Left colon (tissue), 2 donors: Measurements from ENCODE around the gene ADGRG4. TPM values are rescaled to one million over a fixed set of nuclear protein-coding genes. Genes with fewer than 3 reads are reported as not detected.
"Not testable (repeated sequence)": the region's sequence is repeated elsewhere in the genome, so short reads cannot be mapped to it uniquely, and the experiment has no call there.

Experiments used
- ATAC-seq: fragments of 200-7000 bp; cut with Tn5 transposase; one replicate; pipeline ENCODE4 v1.9.1; 2020; ENCODE audit warnings: mild to moderate bottlenecking, moderate library complexity
- DNase-seq, 2 donors: peaks; one replicate each; pipeline ENCODE4 v3.0.0-alpha.2; 2020
- intact Hi-C, 2 donors: fragments of 100-400 bp; cut with DNase I in 1 of 2; cut with micrococcal nuclease in 1 of 2; formaldehyde crosslinking; loops; one replicate each; pipeline versions ENCODE4 v1.11.2 to v1.14.0; 2022; cut with DNase I, micrococcal nuclease
- total RNA-seq, 2 donors: library from RNA; stranded (reverse); fragmentation: NEBNext Ultra II Directional; extraction: Animal tissue kit (Norgen Biotek cat#: 25700); gene quantifications; one replicate each; pipeline ENCODE4 v1.2.1, GENCODE V29; 2021
- donor health status: DM: no; HTN: no; CAD: no.
- donor health status: DM: yes; HTN: yes; CAD: no.

Gene ADGRG4
- total RNA-seq, 2 donors from 2014 or later, result 0.03 to 0.17 TPM

GRCh38 chrX:136369377-136369776 is 68.6 kb downstream of the ADGRG4 start:
- intact Hi-C loops, result no loop called here

DNA sequence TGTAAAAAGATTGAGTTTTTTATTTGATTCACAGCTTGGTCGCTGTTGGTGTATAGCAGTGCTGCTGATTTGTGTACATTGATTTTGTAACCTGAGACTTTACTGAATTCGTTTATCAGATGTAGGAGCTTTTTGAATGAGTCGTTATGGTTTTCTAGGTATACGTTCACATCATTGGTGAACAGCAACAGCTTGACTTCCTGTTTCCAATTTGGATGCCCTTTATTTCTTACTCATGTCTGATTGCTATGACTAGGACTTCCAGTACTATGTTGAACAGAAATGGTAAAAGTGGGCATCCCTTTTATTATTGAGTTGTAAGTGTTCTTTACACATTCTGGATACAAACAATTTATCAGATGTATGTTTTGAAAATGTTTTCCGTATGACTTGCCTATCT is 76.0 kb downstream of the ADGRG4 start:
- intact Hi-C loops, result no loop called here
- no peak for DNase-seq
- no peak for ATAC-seq

More at GRCh38 chrX:136369377-136369776, 68.6 kb downstream of the ADGRG4 start:
- no peak for ATAC-seq
- DNase-seq, result no peak

DNA sequence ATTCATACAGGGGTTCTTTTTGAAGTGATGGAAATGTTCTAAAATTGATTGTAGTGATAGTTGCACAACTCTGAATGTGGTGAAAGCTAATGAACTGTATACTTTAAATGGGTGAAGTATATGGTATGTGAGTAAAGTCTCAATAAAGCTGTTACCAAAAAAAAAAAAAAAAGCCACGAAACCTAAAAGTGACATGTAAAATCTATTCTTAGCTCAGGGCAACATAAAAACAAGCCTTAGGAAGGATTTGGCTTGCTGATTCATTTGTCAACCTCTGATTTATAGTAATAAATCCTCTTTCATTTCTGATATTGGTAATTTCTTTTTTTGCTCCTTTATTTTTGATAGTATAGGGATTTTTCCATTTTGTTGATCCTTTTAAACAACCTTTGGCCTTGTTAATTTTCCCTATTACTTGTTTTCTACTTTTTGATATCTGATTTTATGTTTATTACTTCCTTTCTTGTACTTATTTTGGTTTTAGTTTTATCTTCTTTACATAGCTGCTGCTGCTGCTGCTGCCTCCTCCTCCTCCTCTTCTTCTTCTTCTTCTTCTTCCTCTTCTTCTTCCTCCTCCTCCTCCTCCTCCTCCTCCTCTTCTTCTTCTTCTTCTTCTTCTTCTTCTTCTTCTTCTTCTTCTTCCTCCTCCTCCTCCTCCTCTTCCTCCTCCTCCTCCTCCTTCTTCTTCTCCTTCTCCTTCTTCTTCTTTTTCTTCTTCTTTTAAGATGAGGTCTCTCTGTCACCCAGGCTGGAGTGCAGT is 79.4 kb downstream of the ADGRG4 start:
- intact Hi-C loops, result no loop called here
- ATAC-seq (no peak), DNase-seq (no peak)

- DNase-seq (no peak), ATAC-seq (no peak)
- intact Hi-C loops, result no loop called here
Observed at GRCh38 chrX:136386173-136386572, 85.4 kb downstream of the ADGRG4 start.

DNA sequence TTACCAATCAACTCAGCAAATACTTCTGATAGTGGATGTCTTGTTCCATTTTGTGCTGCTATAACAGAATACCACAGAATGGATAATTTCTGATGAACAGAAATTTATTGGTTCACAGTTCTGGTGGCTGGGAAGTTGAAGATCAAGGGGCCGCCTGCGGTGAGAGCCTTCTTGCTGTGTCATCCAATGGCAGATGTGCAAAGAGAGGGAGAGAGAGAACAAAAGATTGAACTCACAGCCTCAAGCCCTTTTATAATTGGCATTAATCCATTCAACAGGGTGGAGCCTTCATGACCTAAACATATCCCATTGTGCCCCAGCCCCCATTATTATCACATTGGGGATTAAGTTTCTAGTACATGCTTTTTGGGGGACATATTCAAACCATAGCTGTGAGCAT is 86.1 kb downstream of the ADGRG4 start:
- DNase-seq, result no peak
- ATAC-seq, result no peak
- intact Hi-C loops, result no loop called here

- DNase-seq, result no peak
- ATAC-seq, result no peak
- intact Hi-C loops, result no loop called here
Observed at GRCh38 chrX:136387951-136388502, 87.3 kb downstream of the ADGRG4 start.

GRCh38 chrX:136390921-136391320 is 90.2 kb downstream of the ADGRG4 start:
- DNase-seq, result no peak
- ATAC-seq, result no peak
- intact Hi-C loops, result no loop called here

DNA sequence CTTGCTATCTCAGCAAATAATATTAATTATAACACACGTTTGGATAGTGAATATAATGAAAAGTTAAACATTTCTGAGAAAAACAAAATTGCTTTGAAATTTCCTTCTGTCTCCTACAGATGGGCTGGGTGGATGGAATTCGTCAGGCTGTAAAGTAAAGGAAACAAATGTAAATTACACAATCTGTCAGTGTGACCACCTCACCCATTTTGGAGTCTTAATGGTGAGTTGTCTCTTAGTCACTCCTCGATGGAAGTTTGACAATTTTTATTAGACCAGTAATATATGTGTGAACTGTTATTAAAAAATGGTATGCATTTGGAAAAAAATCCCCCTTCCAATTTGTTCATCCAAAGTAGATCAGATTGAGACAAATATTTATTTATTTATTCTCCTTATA is 94.5 kb downstream of the ADGRG4 start:
- intact Hi-C loops, result no loop called here
- ATAC-seq, result no peak
- no peak for DNase-seq

DNA sequence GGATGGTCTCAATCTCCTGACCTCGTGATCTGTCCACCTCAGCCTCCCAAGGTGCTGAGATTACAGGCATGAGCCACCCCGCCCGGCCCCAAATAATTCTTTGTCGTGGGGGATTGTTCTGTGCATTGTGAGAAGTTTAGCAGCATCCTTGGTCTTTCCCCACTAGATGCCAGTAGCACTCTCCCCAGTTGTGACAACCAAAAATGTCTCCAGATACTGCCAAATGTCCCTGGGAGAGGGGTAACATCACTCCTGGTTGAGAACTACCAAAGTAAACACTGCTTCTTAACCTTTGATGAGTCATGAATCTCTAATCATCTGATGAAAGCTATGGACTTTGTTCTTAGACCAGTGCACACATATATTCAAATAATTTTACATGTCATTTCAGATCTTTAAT is 96.2 kb downstream of the ADGRG4 start:
- no peak for DNase-seq
- intact Hi-C loops, result no loop called here
- ATAC-seq, result no peak

DNA sequence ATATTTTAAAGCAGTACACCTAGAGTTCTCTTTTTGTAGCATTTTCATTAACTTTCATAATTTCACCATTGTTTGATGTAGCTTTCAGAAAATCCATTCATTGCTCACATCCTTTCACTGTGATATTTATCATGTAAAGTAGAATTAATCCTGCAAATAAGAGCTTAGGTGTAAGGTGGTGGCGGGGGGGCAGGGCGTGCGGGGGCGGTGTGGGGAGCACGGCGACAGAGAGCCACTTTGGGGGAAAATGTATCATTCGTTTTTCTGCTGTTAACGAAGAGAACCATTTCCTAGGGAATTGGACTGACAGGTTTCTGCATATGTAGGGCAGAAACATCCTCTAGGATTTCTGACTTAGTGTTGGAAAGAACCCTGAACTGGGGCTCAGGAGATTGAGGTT is 104.4 kb downstream of the ADGRG4 start:
- no peak for ATAC-seq
- no peak for DNase-seq
- intact Hi-C loops, result no loop called here

DNA sequence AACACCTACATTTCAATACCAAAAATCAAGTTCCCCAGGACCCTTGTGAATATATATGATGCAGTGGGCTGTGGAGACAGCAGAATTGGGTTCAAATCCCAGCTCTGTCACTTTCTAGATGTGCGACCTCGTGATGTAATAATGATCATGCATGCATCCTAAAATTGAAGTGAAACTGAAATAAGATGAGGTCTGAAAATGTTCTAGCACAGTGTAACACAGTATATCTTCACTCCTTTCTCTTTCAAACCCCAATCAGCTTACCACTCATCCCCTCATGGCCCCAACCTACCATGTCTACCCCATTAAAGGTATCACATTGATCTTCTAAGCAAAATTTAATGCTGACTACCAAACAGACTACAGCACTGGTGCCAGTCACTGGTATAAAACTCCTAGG is 117.0 kb downstream of the ADGRG4 start:
- ATAC-seq (no peak), DNase-seq (no peak)
- intact Hi-C loops, result no loop called here

- intact Hi-C loops, result no loop called here
- ATAC-seq, result no peak
Observed at GRCh38 chrX:136421338-136421737, 120.6 kb downstream of the ADGRG4 start.

DNA sequence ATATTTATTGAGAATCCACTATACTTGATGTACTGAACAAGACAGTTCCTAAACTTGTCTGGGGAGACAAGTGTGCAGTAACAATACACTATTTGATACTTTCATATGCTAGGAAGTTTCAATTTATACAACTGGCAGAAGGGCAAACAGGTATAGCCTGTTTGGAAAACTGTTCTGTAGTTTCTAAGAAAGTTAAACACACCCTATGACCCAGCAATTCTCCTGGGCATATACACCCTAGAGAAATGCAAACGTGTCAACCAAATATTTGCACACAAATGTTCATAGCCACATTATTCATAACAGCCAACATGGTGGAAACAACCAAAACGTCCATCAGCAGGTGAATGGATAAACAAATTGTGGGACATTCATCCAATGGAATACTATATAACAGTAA is 123.0 kb downstream of the ADGRG4 start:
- intact Hi-C loops, result no loop called here
- no peak for DNase-seq
- ATAC-seq, result no peak

More at GRCh38 chrX:136421338-136421737, 120.6 kb downstream of the ADGRG4 start:
- DNase-seq, result no peak

GRCh38 chrX:136425996-136426395 is 125.2 kb downstream of the ADGRG4 start:
- ATAC-seq, result no peak
- no peak for DNase-seq
- intact Hi-C loops, result no loop called here

DNA sequence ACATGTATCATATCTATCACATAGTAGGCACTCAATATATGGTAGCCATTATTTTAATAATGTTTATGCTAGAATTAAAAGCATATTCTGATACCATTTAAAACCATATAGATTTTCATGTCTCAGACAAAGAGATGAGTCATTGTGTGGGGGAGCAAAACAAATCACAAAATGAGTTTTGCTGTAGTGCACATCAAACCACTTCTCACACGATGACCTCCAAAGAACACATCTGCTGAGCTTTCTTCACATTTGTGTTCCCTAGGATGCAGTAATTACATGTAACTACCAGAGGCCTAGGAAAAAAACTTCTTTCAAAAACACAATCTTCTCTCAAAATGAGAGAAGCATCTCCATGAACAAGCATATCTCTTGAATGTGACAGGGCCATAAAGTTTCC is 130.9 kb downstream of the ADGRG4 start:
- no peak for DNase-seq
- no peak for ATAC-seq
- intact Hi-C loops, result no loop called here

- ATAC-seq (no peak), DNase-seq (no peak)
- intact Hi-C loops, result no loop called here
Observed at GRCh38 chrX:136437774-136438173, 137.0 kb downstream of the ADGRG4 start.

DNA sequence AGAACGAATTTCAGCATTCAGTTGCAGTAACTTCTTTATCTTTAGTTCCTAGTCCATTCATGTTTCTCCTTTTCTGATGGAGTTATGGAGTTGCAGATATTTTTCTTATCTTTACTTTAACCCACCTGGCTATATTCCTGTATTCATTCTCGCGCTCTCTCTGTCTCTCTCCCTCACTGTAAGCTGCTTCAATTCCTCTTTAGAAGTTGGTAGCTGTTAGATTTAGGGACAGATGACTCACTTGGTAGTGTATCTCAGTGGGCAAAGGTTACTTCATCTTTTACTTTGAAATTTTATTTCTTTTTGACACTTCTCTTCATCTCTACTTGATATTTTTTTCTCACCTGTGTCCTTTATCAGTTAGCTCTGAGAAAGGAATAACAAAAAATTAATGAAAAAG is 137.4 kb downstream of the ADGRG4 start:
- no peak for ATAC-seq
- no peak for DNase-seq
- intact Hi-C loops, result no loop called here

DNA sequence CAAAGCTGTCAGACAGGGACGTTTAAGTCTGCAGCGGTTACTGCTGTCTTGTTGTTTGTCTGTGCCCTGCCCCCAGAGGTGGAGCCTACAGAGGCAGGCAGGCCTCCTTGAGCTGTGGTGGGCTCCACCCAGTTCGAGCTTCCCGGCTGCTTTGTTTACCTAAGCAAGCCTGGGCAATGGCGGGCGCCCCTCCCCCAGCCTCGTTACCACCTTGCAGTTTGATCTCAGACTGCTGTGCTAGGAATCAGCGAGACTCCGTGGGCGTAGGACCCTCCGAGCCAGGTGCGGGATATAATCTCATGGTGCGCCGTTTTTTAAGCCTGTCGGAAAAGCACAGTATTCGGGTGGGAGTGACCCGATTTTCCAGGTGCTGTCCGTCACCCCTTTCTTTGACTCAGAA is 144.9 kb downstream of the ADGRG4 start:
- DNase-seq, intact Hi-C loops, ATAC-seq: not testable (repeated sequence)

GRCh38 chrX:136446208-136446607 is 145.4 kb downstream of the ADGRG4 start:
- intact Hi-C loops, result no loop called here

GRCh38 chrX:136447308-136447707 is 146.5 kb downstream of the ADGRG4 start:
- intact Hi-C loops, result no loop called here
- ATAC-seq (no peak), DNase-seq (no peak)

More at GRCh38 chrX:136446208-136446607, 145.4 kb downstream of the ADGRG4 start:
- DNase-seq (no peak), ATAC-seq (no peak)

- no peak for ATAC-seq
- intact Hi-C loops, result no loop called here
- no peak for DNase-seq
Observed at GRCh38 chrX:136447968-136448367, 147.2 kb downstream of the ADGRG4 start.
